ENCODE results near the gene CAD.
"Not testable (repeated sequence)": the region's sequence is repeated elsewhere in the genome, so short reads cannot be mapped to it uniquely, and the experiment has no call there.

DNA sequence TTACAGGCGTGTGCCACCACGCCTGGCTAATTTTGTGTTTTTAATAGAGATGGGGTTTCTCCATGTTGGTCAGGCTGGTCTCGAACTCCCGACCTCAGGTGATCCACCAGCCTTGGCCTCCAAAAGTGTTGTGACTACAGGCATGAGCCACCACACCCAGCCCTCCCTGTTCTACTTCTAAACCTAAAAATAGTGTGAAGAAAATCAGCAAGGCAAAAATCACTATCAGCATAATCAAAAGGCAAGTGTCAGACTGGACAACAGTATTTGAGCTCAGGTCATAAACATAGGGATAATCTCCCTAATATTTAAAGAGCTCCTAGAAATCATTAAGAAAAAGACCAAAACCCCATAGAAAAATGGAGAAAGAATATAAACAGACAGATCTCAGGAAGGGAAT is 41.4 kb upstream of the CAD start:
- TF ChIP-seq POLR2AphosphoS5 (IDR thresholded peaks at IDR 0.05; ENCODE audit: borderline replicate concordance, low read depth, low read length); EZH2 (IDR thresholded peaks at IDR 0.05); FOXP2 (optimal IDR thresholded peaks at IDR 0.05; ENCODE audit: control extremely low read depth, extremely low read length, insufficient read depth): not testable (repeated sequence)
